ENCODE results near the gene ZNRF4. TPM values are rescaled to one million over a fixed set of nuclear protein-coding genes. Genes with fewer than 3 reads are reported as not detected.

Gene ZNRF4
- total RNA-seq, 5 donors from 2014 or later (not counting 1 experiment from before 2014, with no cell fraction given), result not detected

GRCh38 chr19:5494773-5495172, 39.6 kb downstream of the ZNRF4 start:
- Mint-ChIP-seq H3K36me3 (no peaks in the 10 kb centered on the region), H3K27ac (no peak overlapping the region), H3K9me3 (peaks cover 0 to 3% (median 3%) of the 10 kb centered on the region in 3 donors), H3K27me3 (peaks cover 39 to 73% of the 10 kb centered on the region in 2 donors), H3K4me1 (peaks cover 0 to 3% (median 0%) of the 10 kb centered on the region in 3 donors), H3K4me3 (no peak overlapping the region)
- Histone ChIP-seq H3K9me3 (no peaks in the 10 kb centered on the region), H3K36me3 (ENCODE audit: control insufficient read depth in 2 of 2, extremely low read depth in 1 of 2, insufficient read depth in 1 of 2, low read length in 1 of 2) (no peaks in the 10 kb centered on the region), H3K4me1 (ENCODE audit: control insufficient read depth in 1 of 2, extremely low read depth in 1 of 2, insufficient read depth in 2 of 2, low read length in 2 of 2) (no peaks in the 10 kb centered on the region), H3K27me3 (replicated peaks in 1 of 2; ENCODE audit: control insufficient read depth in 2 of 2, extremely low read depth in 1 of 2, insufficient read depth in 2 of 2, low read length in 1 of 2) (peaks cover 2 to 78% of the 10 kb centered on the region in 2 experiments), H3K27ac (ENCODE audit: low read length) (no peak overlapping the region), H3K4me3 (ENCODE audit: control insufficient read depth in 1 of 2, extremely low read depth in 1 of 2, low read length in 1 of 2) (no peak overlapping the region)
- WGBS (ENCODE audit: insufficient coverage), result 44% methylated on average over 1 of the region's 11 CpGs
- DNase-seq (no peak), ATAC-seq (replicated peaks in 1 of 4) (no peak)
- ChIA-PET POLR2A (no interaction called here), CTCF (no interaction called here)

- ChIA-PET CTCF (no interaction called here), POLR2A (no interaction called here)
- Mint-ChIP-seq H3K27me3 (peaks cover 30 to 64% of the 10 kb centered on the region in 2 donors), H3K4me1 (peaks cover 0 to 3% (median 0%) of the 10 kb centered on the region in 3 donors), H3K4me3 (no peak overlapping the region), H3K9me3 (peaks cover 0 to 3% (median 3%) of the 10 kb centered on the region in 3 donors), H3K27ac (no peak overlapping the region), H3K36me3 (no peaks in the 10 kb centered on the region)
- no peaks in the 10 kb centered on the region for H3K36me3 ChIP-seq (ENCODE audit: control insufficient read depth in 2 of 2, extremely low read depth in 1 of 2, insufficient read depth in 1 of 2, low read length in 1 of 2)
- no peak overlapping the region for H3K4me3 ChIP-seq (ENCODE audit: control insufficient read depth in 1 of 2, extremely low read depth in 1 of 2, low read length in 1 of 2)
- no peak overlapping the region for H3K27ac ChIP-seq (ENCODE audit: low read length)
- no peaks in the 10 kb centered on the region for H3K9me3 ChIP-seq
- DNase-seq (no peak), ATAC-seq (replicated peaks in 1 of 4) (no peak)
- peaks cover 0 to 72% of the 10 kb centered on the region in 2 experiments for H3K27me3 ChIP-seq (replicated peaks in 1 of 2; ENCODE audit: control insufficient read depth in 2 of 2, extremely low read depth in 1 of 2, insufficient read depth in 2 of 2, low read length in 1 of 2)
- WGBS (ENCODE audit: insufficient coverage), result 86% methylated on average over 3 of the region's 5 CpGs
- no peaks in the 10 kb centered on the region for H3K4me1 ChIP-seq (ENCODE audit: control insufficient read depth in 1 of 2, extremely low read depth in 1 of 2, insufficient read depth in 2 of 2, low read length in 2 of 2)
Measured at GRCh38 chr19:5495792-5496191, 40.6 kb downstream of the ZNRF4 start.

- peaks cover 30 to 52% of the 10 kb centered on the region in 2 donors for H3K27me3 Mint-ChIP-seq
Measured at GRCh38 chr19:5497297-5497696, 42.1 kb downstream of the ZNRF4 start.

DNA sequence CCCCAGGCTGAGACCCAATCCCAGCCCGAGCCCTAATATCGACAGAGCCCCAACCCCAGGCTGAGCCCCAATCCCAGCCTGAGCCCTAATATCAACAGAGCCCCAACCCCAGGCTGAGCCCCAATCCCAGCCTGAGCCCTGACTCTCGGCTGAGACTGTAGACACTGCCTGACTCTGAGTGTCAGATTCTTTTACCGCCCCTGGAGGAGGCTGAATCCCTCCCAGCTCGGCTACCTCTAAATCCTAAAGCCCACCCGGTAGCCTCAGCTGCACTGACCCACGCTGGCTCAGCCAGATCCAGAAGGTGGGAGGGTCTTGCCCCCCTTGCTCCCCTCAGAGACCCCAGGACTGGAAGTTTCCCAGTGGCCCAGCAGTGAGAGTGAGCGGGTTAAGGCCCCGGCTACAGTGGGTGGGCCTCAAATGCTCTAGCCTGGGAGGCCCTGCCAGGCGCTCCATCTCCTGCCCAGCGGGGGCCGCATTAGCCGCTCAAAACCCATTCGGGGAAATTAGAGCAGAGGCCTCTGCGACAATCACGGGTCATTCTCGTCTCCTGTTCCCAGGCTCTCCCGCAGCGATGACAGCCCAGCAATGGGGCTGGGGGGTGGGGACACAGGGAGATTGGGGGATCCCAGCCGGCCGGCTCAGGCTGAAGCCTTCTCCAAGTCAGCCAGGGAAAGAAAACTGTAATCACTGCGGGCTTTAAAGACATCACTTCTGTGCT, 43.8 kb downstream of the ZNRF4 start:
- H3K9me3 ChIP-seq, result no peaks in the 10 kb centered on the region
- H3K27me3 Mint-ChIP-seq, result peaks cover 32 to 43% of the 10 kb centered on the region in 2 donors
- peaks cover 0 to 41% of the 10 kb centered on the region in 2 experiments for H3K27me3 ChIP-seq (replicated peaks in 1 of 2; ENCODE audit: control insufficient read depth in 2 of 2, extremely low read depth in 1 of 2, insufficient read depth in 2 of 2, low read length in 1 of 2)
- H3K27ac ChIP-seq (ENCODE audit: low read length), result no peak overlapping the region
- ATAC-seq (replicated peaks in 1 of 4) (no peak), DNase-seq (no peak)
- POLR2A ChIA-PET, result no interaction called here
- no peaks in the 10 kb centered on the region for H3K4me1 Mint-ChIP-seq
- H3K36me3 Mint-ChIP-seq, result no peaks in the 10 kb centered on the region
- CTCF ChIA-PET, result no interaction called here
- H3K4me3 ChIP-seq (ENCODE audit: control insufficient read depth in 1 of 2, extremely low read depth in 1 of 2, low read length in 1 of 2), result no peak overlapping the region
- H3K9me3 Mint-ChIP-seq, result peaks cover 14 to 26% (median 15%) of the 10 kb centered on the region in 3 donors
- H3K36me3 ChIP-seq (ENCODE audit: control insufficient read depth in 2 of 2, extremely low read depth in 1 of 2, insufficient read depth in 1 of 2, low read length in 1 of 2), result no peaks in the 10 kb centered on the region
- H3K4me1 ChIP-seq (ENCODE audit: control insufficient read depth in 1 of 2, extremely low read depth in 1 of 2, insufficient read depth in 2 of 2, low read length in 2 of 2), result no peaks in the 10 kb centered on the region
- no peak overlapping the region for H3K4me3 Mint-ChIP-seq
- no peak overlapping the region for H3K27ac Mint-ChIP-seq
- WGBS (ENCODE audit: insufficient coverage), result 38% methylated on average over 16 of the region's 22 CpGs

More at GRCh38 chr19:5497297-5497696, 42.1 kb downstream of the ZNRF4 start:
- DNase-seq (no peak), ATAC-seq (replicated peaks in 1 of 4) (no peak)
- Histone ChIP-seq H3K4me1 (ENCODE audit: control insufficient read depth in 1 of 2, extremely low read depth in 1 of 2, insufficient read depth in 2 of 2, low read length in 2 of 2) (no peaks in the 10 kb centered on the region), H3K27me3 (replicated peaks in 1 of 2; ENCODE audit: control insufficient read depth in 2 of 2, extremely low read depth in 1 of 2, insufficient read depth in 2 of 2, low read length in 1 of 2) (peaks cover 0 to 58% of the 10 kb centered on the region in 2 experiments), H3K9me3 (no peaks in the 10 kb centered on the region), H3K36me3 (ENCODE audit: control insufficient read depth in 2 of 2, extremely low read depth in 1 of 2, insufficient read depth in 1 of 2, low read length in 1 of 2) (no peaks in the 10 kb centered on the region), H3K4me3 (ENCODE audit: control insufficient read depth in 1 of 2, extremely low read depth in 1 of 2, low read length in 1 of 2) (no peak overlapping the region), H3K27ac (ENCODE audit: low read length) (no peak overlapping the region)
- Mint-ChIP-seq H3K36me3 (no peaks in the 10 kb centered on the region), H3K27ac (no peak overlapping the region), H3K9me3 (peaks cover 8 to 16% (median 9%) of the 10 kb centered on the region in 3 donors), H3K4me1 (peaks cover 0 to 3% (median 0%) of the 10 kb centered on the region in 3 donors), H3K4me3 (no peak overlapping the region)
- POLR2A ChIA-PET, result no interaction called here
- CTCF ChIA-PET, result no interaction called here
- WGBS (ENCODE audit: insufficient coverage), result 64% methylated on average over 3 of the region's 5 CpGs

GRCh38 chr19:5501907-5502306, 46.7 kb downstream of the ZNRF4 start:
- H3K9me3 Mint-ChIP-seq, result peaks cover 18 to 31% (median 18%) of the 10 kb centered on the region in 3 donors

DNA sequence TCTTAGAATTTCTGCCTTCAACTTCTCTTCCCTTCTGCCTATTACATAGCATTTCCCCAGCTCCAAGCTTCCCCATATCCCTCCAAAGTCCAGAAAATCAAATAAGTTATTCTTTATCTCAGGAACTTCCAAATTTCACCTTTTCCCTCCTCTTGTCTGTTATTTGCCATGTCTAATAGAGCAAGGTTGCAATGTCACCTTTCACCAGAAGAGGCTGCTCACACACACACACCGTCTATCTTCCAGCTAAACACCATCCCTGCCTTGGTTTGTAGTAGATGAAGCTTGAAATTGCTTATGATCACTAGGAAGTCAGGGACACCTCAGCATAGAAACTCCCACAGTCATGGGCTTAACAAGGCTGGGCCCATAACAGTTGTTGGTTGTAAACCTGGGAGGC, 48.4 kb downstream of the ZNRF4 start:
- H3K4me3 Mint-ChIP-seq, result no peak overlapping the region
- Histone ChIP-seq H3K36me3 (ENCODE audit: control insufficient read depth in 2 of 2, extremely low read depth in 1 of 2, insufficient read depth in 1 of 2, low read length in 1 of 2) (no peaks in the 10 kb centered on the region), H3K27ac (ENCODE audit: low read length) (no peak overlapping the region), H3K4me3 (ENCODE audit: control insufficient read depth in 1 of 2, extremely low read depth in 1 of 2, low read length in 1 of 2) (no peak overlapping the region), H3K27me3 (replicated peaks in 1 of 2; ENCODE audit: control insufficient read depth in 2 of 2, extremely low read depth in 1 of 2, insufficient read depth in 2 of 2, low read length in 1 of 2) (peaks cover 0 to 24% of the 10 kb centered on the region in 2 experiments), H3K4me1 (ENCODE audit: control insufficient read depth in 1 of 2, extremely low read depth in 1 of 2, insufficient read depth in 2 of 2, low read length in 2 of 2) (no peaks in the 10 kb centered on the region), H3K9me3 (no peaks in the 10 kb centered on the region)
- WGBS (ENCODE audit: insufficient coverage), result no CpG with 5 or more reads among the region's 1 CpG
- no peak for ATAC-seq (replicated peaks in 1 of 4)
- H3K4me1 Mint-ChIP-seq, result no peaks in the 10 kb centered on the region
- CTCF ChIA-PET, result no interaction called here
- peaks cover 18 to 31% (median 18%) of the 10 kb centered on the region in 3 donors for H3K9me3 Mint-ChIP-seq
- DNase-seq, result no peak
- POLR2A ChIA-PET, result no interaction called here
- no peak overlapping the region for H3K27ac Mint-ChIP-seq
- no peaks in the 10 kb centered on the region for H3K36me3 Mint-ChIP-seq
- peaks cover 11 to 16% of the 10 kb centered on the region in 2 donors for H3K27me3 Mint-ChIP-seq

More at GRCh38 chr19:5501907-5502306, 46.7 kb downstream of the ZNRF4 start:
- H3K9me3 ChIP-seq, result no peaks in the 10 kb centered on the region
- no peak overlapping the region for H3K27ac ChIP-seq (ENCODE audit: low read length)
- peaks cover 0 to 28% of the 10 kb centered on the region in 2 experiments for H3K27me3 ChIP-seq (replicated peaks in 1 of 2; ENCODE audit: control insufficient read depth in 2 of 2, extremely low read depth in 1 of 2, insufficient read depth in 2 of 2, low read length in 1 of 2)
- DNase-seq, result no peak
- no peaks in the 10 kb centered on the region for H3K36me3 ChIP-seq (ENCODE audit: control insufficient read depth in 2 of 2, extremely low read depth in 1 of 2, insufficient read depth in 1 of 2, low read length in 1 of 2)
- ChIA-PET CTCF (no interaction called here), POLR2A (no interaction called here)
- WGBS (ENCODE audit: insufficient coverage), result 100% methylated on average over 1 of the region's 2 CpGs
- H3K36me3 Mint-ChIP-seq, result no peaks in the 10 kb centered on the region
- ATAC-seq (replicated peaks in 1 of 4), result no peak
- H3K4me3 ChIP-seq (ENCODE audit: control insufficient read depth in 1 of 2, extremely low read depth in 1 of 2, low read length in 1 of 2), result no peak overlapping the region
- H3K27me3 Mint-ChIP-seq, result peaks cover 22 to 25% of the 10 kb centered on the region in 2 donors
- no peak overlapping the region for H3K4me3 Mint-ChIP-seq
- no peaks in the 10 kb centered on the region for H3K4me1 ChIP-seq (ENCODE audit: control insufficient read depth in 1 of 2, extremely low read depth in 1 of 2, insufficient read depth in 2 of 2, low read length in 2 of 2)
- no peaks in the 10 kb centered on the region for H3K4me1 Mint-ChIP-seq
- no peak overlapping the region for H3K27ac Mint-ChIP-seq
